Measurements from ENCODE around the gene TRIM46. TPM values are rescaled to one million over a fixed set of nuclear protein-coding genes. Genes with fewer than 3 reads are reported as not detected.
A peak's percentile ranks its signal among the peaks of the same experiment; 100 is the strongest.

TRIM46 gene
- total and polyA plus RNA-seq, 9 of the 15 experiments (the other 6 are each of a cell fraction or from before 2014, with no cell fraction given), result 0.05 to 0.60 (median 0.16) TPM; not detected in 3

DNA sequence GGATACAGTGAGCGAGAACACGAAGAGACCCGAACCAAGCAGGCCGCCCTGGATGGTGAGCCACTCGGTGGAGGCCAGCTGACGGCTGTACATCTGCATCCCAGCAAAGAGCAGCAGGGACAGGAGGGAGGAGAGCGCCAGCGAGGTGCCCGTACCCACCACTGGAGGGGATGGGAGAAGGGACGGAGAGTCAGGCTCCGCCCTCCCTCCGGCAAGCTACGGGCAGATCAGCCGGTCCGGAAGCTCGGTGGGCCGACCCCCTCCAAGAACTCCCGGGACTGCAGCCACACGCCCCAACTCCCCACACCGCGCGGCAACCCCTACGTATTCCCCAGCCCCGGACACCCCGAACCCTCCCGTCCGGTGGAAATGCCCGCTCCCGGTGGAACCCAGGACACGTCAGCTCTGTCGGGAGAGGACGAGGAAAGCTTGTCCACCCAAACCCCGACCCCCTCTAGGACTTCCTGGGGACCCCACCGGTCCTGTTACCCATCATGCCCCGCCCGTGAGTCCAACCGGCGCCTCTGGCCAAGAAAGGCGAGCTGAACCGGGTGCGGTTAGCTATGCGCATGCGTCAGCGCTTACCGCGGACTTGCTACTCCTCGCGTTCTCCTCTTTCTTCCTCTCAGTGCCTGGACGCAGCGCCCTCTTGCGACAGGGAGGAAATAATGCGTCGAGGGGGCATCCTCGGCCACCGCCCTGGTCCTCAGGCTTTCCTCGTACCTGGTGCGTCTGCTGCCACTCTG, 744 bp upstream of the TRIM46 start, which contains the start of gene KRTCAP2 (continued):
- TF ChIP-seq, protein P1, sequence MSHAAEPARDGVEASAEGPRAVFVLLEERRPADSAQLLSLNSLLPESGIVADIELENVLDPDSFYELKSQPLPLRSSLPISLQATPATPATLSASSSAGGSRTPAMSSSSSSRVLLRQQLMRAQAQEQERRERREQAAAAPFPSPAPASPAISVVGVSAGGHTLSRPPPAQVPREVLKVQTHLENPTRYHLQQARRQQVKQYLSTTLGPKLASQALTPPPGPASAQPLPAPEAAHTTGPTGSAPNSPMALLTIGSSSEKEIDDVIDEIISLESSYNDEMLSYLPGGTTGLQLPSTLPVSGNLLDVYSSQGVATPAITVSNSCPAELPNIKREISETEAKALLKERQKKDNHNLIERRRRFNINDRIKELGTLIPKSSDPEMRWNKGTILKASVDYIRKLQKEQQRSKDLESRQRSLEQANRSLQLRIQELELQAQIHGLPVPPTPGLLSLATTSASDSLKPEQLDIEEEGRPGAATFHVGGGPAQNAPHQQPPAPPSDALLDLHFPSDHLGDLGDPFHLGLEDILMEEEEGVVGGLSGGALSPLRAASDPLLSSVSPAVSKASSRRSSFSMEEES (CRISPR knock-in tag; IDR thresholded peaks at IDR 0.05), result no peak
- TF ChIP-seq ZBTB17 (CRISPR knock-in tag; IDR thresholded peaks at IDR 0.05) (0 out of 2 replicates have a peak, but pooled peaks have one; percentile 11), TFAM (CRISPR knock-in tag; conservative IDR thresholded peaks at IDR 0.05) (no peak), FOXM1 (IDR thresholded peaks at IDR 0.05; ENCODE audit: low read depth) (no peak; the same call in 1 of the 2 replicates), FOXM1 (CRISPR knock-in tag; IDR thresholded peaks at IDR 0.05; ENCODE audit: low read depth) (peak; percentile 24; the same call in 1 of the 2 replicates), HMG20A (CRISPR knock-in tag; conservative IDR thresholded peaks at IDR 0.05) (no peak), POLR2H (tag; IDR thresholded peaks at IDR 0.05; ENCODE audit: low read depth) (no peak), SPI1 (IDR thresholded peaks at IDR 0.05; ENCODE audit: borderline replicate concordance, low read depth, low read length) (no peak), PRMT5 (CRISPR knock-in tag; IDR thresholded peaks at IDR 0.05) (no peak), SMARCC2 (IDR thresholded peaks at IDR 0.05; ENCODE audit: low read depth) (no peak), MTA3 (IDR thresholded peaks at IDR 0.05; ENCODE audit: borderline replicate concordance) (peak; percentile 43; the same call in 1 of the 2 replicates), ZNF436 (CRISPR knock-in tag; IDR thresholded peaks at IDR 0.05) (no peak), ZSCAN29 (IDR thresholded peaks at IDR 0.05) (no peak), MAFG (tag; conservative IDR thresholded peaks at IDR 0.05) (no peak), ZBTB8A (IDR thresholded peaks at IDR 0.05; ENCODE audit: partially characterized antibody) (no peak), PURB (CRISPR knock-in tag; IDR thresholded peaks at IDR 0.05; ENCODE audit: low read depth) (no peak)
- TF ChIP-seq, protein P2, sequence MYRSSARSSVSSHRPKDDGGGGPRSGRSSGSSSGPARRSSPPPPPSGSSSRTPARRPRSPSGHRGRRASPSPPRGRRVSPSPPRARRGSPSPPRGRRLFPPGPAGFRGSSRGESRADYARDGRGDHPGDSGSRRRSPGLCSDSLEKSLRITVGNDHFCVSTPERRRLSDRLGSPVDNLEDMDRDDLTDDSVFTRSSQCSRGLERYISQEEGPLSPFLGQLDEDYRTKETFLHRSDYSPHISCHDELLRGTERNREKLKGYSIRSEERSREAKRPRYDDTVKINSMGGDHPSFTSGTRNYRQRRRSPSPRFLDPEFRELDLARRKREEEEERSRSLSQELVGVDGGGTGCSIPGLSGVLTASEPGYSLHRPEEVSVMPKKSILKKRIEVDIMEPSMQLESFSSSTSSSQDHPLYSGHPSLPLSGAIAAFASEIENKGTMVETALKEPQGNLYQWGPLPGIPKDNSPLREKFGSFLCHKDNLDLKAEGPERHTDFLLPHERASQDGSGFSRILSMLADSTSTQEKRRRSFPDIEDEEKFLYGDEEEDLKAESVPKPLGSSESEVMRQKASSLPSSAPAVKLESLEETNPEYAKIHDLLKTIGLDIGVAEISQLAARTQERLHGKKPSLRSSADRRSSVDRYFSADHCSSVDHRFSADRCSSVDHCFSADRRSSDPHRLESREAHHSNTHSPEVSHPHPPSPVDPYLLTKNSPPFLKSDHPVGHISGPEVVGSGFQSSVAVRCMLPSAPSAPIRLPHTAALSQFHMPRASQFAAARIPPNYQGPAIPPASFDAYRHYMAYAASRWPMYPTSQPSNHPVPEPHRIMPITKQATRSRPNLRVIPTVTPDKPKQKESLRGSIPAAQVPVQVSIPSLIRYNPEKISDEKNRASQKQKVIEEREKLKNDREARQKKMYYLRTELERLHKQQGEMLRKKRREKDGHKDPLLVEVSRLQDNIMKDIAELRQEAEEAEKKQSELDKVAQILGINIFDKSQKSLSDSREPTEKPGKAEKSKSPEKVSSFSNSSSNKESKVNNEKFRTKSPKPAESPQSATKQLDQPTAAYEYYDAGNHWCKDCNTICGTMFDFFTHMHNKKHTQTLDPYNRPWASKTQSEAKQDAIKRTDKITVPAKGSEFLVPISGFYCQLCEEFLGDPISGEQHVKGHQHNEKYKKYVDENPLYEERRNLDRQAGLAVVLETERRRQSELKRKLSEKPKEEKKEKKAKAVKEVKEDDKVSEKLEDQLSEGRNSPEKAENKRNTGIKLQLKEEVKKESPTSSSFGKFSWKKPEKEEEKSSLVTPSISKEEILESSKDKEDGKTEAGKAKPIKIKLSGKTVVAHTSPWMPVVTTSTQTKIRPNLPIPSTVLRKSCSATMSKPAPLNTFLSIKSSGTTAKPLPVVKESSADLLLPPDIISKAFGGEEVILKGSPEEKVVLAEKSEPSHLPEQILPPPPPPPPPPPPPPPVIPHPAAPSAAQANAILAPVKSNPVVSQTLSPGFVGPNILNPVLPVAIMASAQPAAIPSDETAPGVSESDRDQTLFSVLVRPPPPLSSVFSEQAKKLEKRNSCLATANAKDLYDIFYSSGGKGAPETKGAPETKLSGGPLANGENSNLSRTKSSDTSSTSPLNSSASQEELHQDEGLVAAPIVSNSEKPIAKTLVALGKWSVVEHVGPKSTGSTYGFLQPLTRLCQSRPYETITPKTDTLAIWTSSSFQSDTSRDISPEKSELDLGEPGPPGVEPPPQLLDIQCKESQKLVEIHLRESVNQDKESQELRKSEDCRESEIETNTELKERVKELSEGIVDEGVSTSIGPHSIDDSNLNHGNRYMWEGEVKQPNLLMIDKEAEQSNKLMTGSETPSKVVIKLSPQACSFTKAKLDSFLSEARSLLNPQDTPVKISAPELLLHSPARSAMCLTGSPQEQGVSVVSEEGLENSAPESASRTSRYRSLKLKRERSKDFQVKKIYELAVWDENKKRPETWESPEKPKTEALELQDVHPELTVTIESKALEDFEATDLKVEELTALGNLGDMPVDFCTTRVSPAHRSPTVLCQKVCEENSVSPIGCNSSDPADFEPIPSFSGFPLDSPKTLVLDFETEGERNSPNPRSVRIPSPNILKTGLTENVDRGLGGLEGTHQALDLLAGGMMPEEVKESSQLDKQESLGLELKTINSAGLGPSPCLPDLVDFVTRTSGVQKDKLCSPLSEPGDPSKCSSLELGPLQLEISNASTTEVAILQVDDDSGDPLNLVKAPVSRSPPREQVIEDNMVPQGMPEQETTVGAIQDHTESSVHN (IDR thresholded peaks at IDR 0.05; ENCODE audit: borderline replicate concordance in 1 of 2, low read depth in 1 of 2), result no peak
- TF ChIP-seq, protein P3, sequence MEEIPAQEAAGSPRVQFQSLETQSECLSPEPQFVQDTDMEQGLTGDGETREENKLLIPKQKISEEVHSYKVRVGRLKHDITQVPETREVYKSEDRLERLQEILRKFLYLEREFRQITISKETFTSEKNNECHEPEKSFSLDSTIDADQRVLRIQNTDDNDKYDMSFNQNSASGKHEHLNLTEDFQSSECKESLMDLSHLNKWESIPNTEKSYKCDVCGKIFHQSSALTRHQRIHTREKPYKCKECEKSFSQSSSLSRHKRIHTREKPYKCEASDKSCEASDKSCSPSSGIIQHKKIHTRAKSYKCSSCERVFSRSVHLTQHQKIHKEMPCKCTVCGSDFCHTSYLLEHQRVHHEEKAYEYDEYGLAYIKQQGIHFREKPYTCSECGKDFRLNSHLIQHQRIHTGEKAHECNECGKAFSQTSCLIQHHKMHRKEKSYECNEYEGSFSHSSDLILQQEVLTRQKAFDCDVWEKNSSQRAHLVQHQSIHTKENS (CRISPR knock-in tag; IDR thresholded peaks at IDR 0.05), result no peak
